ENCODE data around the gene B3GNT4. TPM values are rescaled to one million over a fixed set of nuclear protein-coding genes. Genes with fewer than 3 reads are reported as not detected.
A peak's percentile ranks its signal among the peaks of the same experiment; 100 is the strongest.

Gene B3GNT4
- total and polyA plus RNA-seq, 2 of the 4 experiments (the other 2 are of a cell fraction), result 0.18 to 0.53 TPM

- H3K4me3 ChIP-seq (ENCODE audit: insufficient read depth, low read depth, low read length), result no peak overlapping the region
- no peaks in the 10 kb centered on the region for H3K79me1 ChIP-seq (ENCODE audit: low read depth in 1 of 2, low read length in 2 of 2)
- H4K5ac ChIP-seq (ENCODE audit: low read depth, low read length), result no peak overlapping the region
- dilution Hi-C loops (cut with HindIII; ENCODE audit: low sequenced_read_pairs, unreplicated experiment) (no loop called here), intact Hi-C loops (cut with micrococcal nuclease) (no loop called here), in situ Hi-C loops (cut with MboI; ENCODE audit: low sequenced_read_pairs) (no loop called here)
- no TSS peak for BruUV-seq (replicated peaks)
- ChIA-PET POLR2A (ENCODE audit: unreplicated experiment) (no interaction called here), CTCF (interaction anchor here (0.9 kb wide), 1 partner anchor 129 kb away, joined by 3 read pairs; no protein-coding TSS in a partner anchor)
- peak overlapping the region; percentile 84 for H2AFZ ChIP-seq (replicated peaks; ENCODE audit: low read length, poor library complexity)
- H4K91ac ChIP-seq (ENCODE audit: insufficient read depth, low read depth, low read length), result no peak overlapping the region
- no peaks in the 10 kb centered on the region for H3K36me3 ChIP-seq (ENCODE audit: control insufficient read depth, insufficient read depth, low read length)
- WGBS, 2 experiments (ENCODE audit: extremely low coverage in 2 of 2, insufficient read length in 1 of 2), result 67% methylated on average over 1 of the region's 10 CpGs; no CpG with 5 or more reads in 1 of the 2 experiments
- no peak overlapping the region for H3K56ac ChIP-seq (ENCODE audit: extremely low read depth, insufficient read depth, low read length)
- no peak overlapping the region for H2BK20ac ChIP-seq (ENCODE audit: low read depth, low read length)
- peak overlapping the region; percentile 59; the same call in 1 of the 2 replicates for H2AK5ac ChIP-seq (ENCODE audit: low read depth, low read length)
- no peak overlapping the region for H2AK9ac ChIP-seq (replicated peaks; ENCODE audit: low read depth, low read length, poor library complexity)
- peaks cover 5% of the 10 kb centered on the region; the same call in 1 of the 2 replicates for H3K4me1 ChIP-seq (ENCODE audit: control insufficient read depth, insufficient read depth, low read length)
- H3K27ac ChIP-seq (ENCODE audit: insufficient read depth, low read length), result no peak overlapping the region
- H3K9me1 ChIP-seq (ENCODE audit: insufficient read depth, low read length), result no peaks in the 10 kb centered on the region
- no peak overlapping the region for H3K18ac ChIP-seq (ENCODE audit: low read depth, low read length)
- ATAC-seq (ENCODE audit: low read depth) (no peak), DNase-seq (no peak)
- TF ChIP-seq RFX5 (IDR thresholded peaks at IDR 0.05; ENCODE audit: low read depth, low read length) (no peak), MAZ (IDR thresholded peaks at IDR 0.05; ENCODE audit: borderline replicate concordance, low read depth, low read length) (no peak), MAFK (IDR thresholded peaks at IDR 0.05; ENCODE audit: low read depth, low read length) (no peak), POLR2A (IDR thresholded peaks at IDR 0.05; ENCODE audit: low read depth, low read length) (no peak), BHLHE40 (IDR thresholded peaks at IDR 0.05; ENCODE audit: low read depth, low read length) (no peak), CEBPB (IDR thresholded peaks at IDR 0.05; ENCODE audit: low read depth, low read length) (no peak), USF2 (IDR thresholded peaks at IDR 0.05; ENCODE audit: low read depth, low read length) (no peak), RCOR1 (IDR thresholded peaks at IDR 0.05; ENCODE audit: insufficient replicate concordance, low read length) (no peak), RAD21 (IDR thresholded peaks at IDR 0.05; ENCODE audit: low read length) (no peak), NFE2L2 (IDR thresholded peaks at IDR 0.05; ENCODE audit: low read depth, low read length) (no peak), ELK1 (IDR thresholded peaks at IDR 0.05; ENCODE audit: borderline replicate concordance, low read depth, low read length) (no peak), SMC3 (IDR thresholded peaks at IDR 0.05; ENCODE audit: low read depth, low read length) (no peak), FOS (IDR thresholded peaks at IDR 0.05; ENCODE audit: low read depth, low read length) (no peak), MXI1 (IDR thresholded peaks at IDR 0.05; ENCODE audit: borderline replicate concordance, low read depth, low read length) (no peak), CTCF (conservative IDR thresholded peaks at IDR 0.05; ENCODE audit: low read depth, low read length) (no peak)
- no peak overlapping the region for H3K23ac ChIP-seq (ENCODE audit: low read depth, low read length)
- H2BK120ac ChIP-seq (ENCODE audit: low read depth, low read length), result no peak overlapping the region
- no peak overlapping the region for H2BK5ac ChIP-seq (ENCODE audit: low read depth, low read length, poor library complexity, severe bottlenecking)
- H4K8ac ChIP-seq (ENCODE audit: low read depth in 2 of 2, low read length in 2 of 2), result no peak overlapping the region
- no peak overlapping the region for H3K9ac ChIP-seq (ENCODE audit: low read depth, low read length)
- peaks cover 4% of the 10 kb centered on the region; the same call in 1 of the 2 replicates for H4K20me1 ChIP-seq (ENCODE audit: insufficient read depth, low read length)
- no peak overlapping the region for H3K4ac ChIP-seq (ENCODE audit: low read depth, low read length)
- no peak overlapping the region for H3K14ac ChIP-seq (replicated peaks; ENCODE audit: low read depth, low read length)
- no peaks in the 10 kb centered on the region for H3K27me3 ChIP-seq (ENCODE audit: control insufficient read depth, insufficient read depth, low read length)
- H3K4me2 ChIP-seq (ENCODE audit: low read depth, low read length), result no peak overlapping the region; the same call in 1 of the 2 replicates
- H2BK15ac ChIP-seq (ENCODE audit: low read depth, low read length), result no peak overlapping the region
- H3K9me3 ChIP-seq (ENCODE audit: control insufficient read depth, insufficient read depth, low read length), result 0 out of 2 replicates have a peak, but pooled peaks cover 2% of the 10 kb centered on the region
Observed at GRCh38 chr12:122183588-122183940, 19.9 kb upstream of the B3GNT4 start.

Measured in IMR-90 (cell line).